Epithelial cell of esophagus (primary cell): ENCODE measurements around the gene RTN4IP1.
A peak's percentile ranks its signal among the peaks of the same experiment; 100 is the strongest.

Experiments
- DNase-seq: peaks from one replicate; pipeline ENCODE4 v3.0.0; 2010; ENCODE audit warnings: low read depth
- H3K4me3 ChIP-seq: 2 replicates; pipeline ENCODE4 v1.5.1; 2011; ENCODE audit warnings: mild to moderate bottlenecking, low read length, control low read depth
- CTCF ChIP-seq: IDR thresholded peaks from 2 replicates; pipeline ENCODE4 v1.5.1; 2011; ENCODE audit warnings: low read depth, mild to moderate bottlenecking, low read length, control low read depth, inconsistent platforms; ENCODE audit not compliant: insufficient read depth; ENCODE audit errors: missing control alignments

RTN4IP1 gene

GRCh38 chr6:106666282-106667021 is 37.2 kb upstream of the RTN4IP1 start:
- no peak for TF ChIP-seq CTCF
- no peak for DNase-seq
- no peak overlapping the region for H3K4me3 ChIP-seq

GRCh38 chr6:106662458-106662857 is 33.2 kb upstream of the RTN4IP1 start:
- TF ChIP-seq CTCF, result no peak
- no peak for DNase-seq

GRCh38 chr6:106659859-106660258 is 30.6 kb upstream of the RTN4IP1 start:
- DNase-seq, result no peak
- H3K4me3 ChIP-seq, result no peak overlapping the region
- TF ChIP-seq CTCF, result no peak

More at GRCh38 chr6:106662458-106662857, 33.2 kb upstream of the RTN4IP1 start:
- no peak overlapping the region for H3K4me3 ChIP-seq

GRCh38 chr6:106658469-106658868 is 29.2 kb upstream of the RTN4IP1 start:
- DNase-seq, result no peak
- H3K4me3 ChIP-seq, result no peak overlapping the region
- no peak for TF ChIP-seq CTCF

- no peak for DNase-seq
- no peak overlapping the region for H3K4me3 ChIP-seq
- no peak for TF ChIP-seq CTCF
Observed at GRCh38 chr6:106648651-106649308, 19.5 kb upstream of the RTN4IP1 start.

- TF ChIP-seq CTCF, result no peak
- peak; percentile 31 for DNase-seq
- no peak overlapping the region for H3K4me3 ChIP-seq
Observed at GRCh38 chr6:106643061-106643460, 13.8 kb upstream of the RTN4IP1 start.

GRCh38 chr6:106642476-106642875 is 13.2 kb upstream of the RTN4IP1 start:
- no peak for TF ChIP-seq CTCF
- DNase-seq, result no peak
- H3K4me3 ChIP-seq, result no peak overlapping the region
